Mononuclear cell (primary cell): ENCODE measurements around the gene RTBDN. TPM values are rescaled to one million over a fixed set of nuclear protein-coding genes. Genes with fewer than 3 reads are reported as not detected.
"Not testable (repeated sequence)": the region's sequence is repeated elsewhere in the genome, so short reads cannot be mapped to it uniquely, and the experiment has no call there.

Experiments
- H3K27me3 ChIP-seq: 2 replicates; pipeline ENCODE4 v1.6.0; 2011; ENCODE audit warnings: low read length, control low read depth; ENCODE audit not compliant: insufficient read depth
- H3K4me1 ChIP-seq: 2 replicates; pipeline ENCODE4 v1.5.1; 2011; ENCODE audit warnings: mild to moderate bottlenecking, low read length, control low read depth; ENCODE audit not compliant: insufficient read depth
- H3K4me3 ChIP-seq: 2 replicates; pipeline ENCODE4 v1.5.1; 2011; ENCODE audit warnings: mild to moderate bottlenecking, low read length, moderate library complexity
- H3K9me3 ChIP-seq: 2 replicates; pipeline ENCODE4 v1.5.1; 2011; ENCODE audit warnings: low read depth, mild to moderate bottlenecking, control low read depth, low read length
- total RNA-seq: library from RNA; depleted of rRNA; stranded (reverse); fragments of >200 nt; gene quantifications from one replicate; pipeline ENCODE4 v1.2.3, GENCODE V29; 2012

The RTBDN gene
- total RNA-seq, 1 donor, result 0.21 TPM

GRCh38 chr19:12865746-12866415 lies 31.5 kb upstream of the RTBDN start:
- Histone ChIP-seq H3K9me3 (no peaks in the 10 kb centered on the region), H3K4me1 (peaks cover 11% of the 10 kb centered on the region), H3K27me3 (no peaks in the 10 kb centered on the region)

GRCh38 chr19:12864721-12865715 lies 30.6 kb upstream of the RTBDN start:
- Histone ChIP-seq H3K27me3 (no peaks in the 10 kb centered on the region), H3K4me1 (peaks cover 11% of the 10 kb centered on the region), H3K4me3 (no peak overlapping the region), H3K9me3 (no peaks in the 10 kb centered on the region)

More at GRCh38 chr19:12865746-12866415, 31.5 kb upstream of the RTBDN start:
- H3K4me3 ChIP-seq, result no peak overlapping the region

GRCh38 chr19:12864143-12864542 lies 29.8 kb upstream of the RTBDN start:
- Histone ChIP-seq H3K9me3 (no peaks in the 10 kb centered on the region), H3K4me3 (no peak overlapping the region), H3K4me1 (peaks cover 11% of the 10 kb centered on the region), H3K27me3 (no peaks in the 10 kb centered on the region)

GRCh38 chr19:12859546-12859945 lies 25.2 kb upstream of the RTBDN start:
- Histone ChIP-seq H3K4me1 (no peaks in the 10 kb centered on the region), H3K4me3 (no peak overlapping the region), H3K9me3 (no peaks in the 10 kb centered on the region), H3K27me3 (no peaks in the 10 kb centered on the region)

- Histone ChIP-seq H3K9me3 (no peaks in the 10 kb centered on the region), H3K4me3 (no peak overlapping the region), H3K4me1 (no peaks in the 10 kb centered on the region), H3K27me3 (no peaks in the 10 kb centered on the region)
Measured at GRCh38 chr19:12858041-12858928, 23.9 kb upstream of the RTBDN start.

GRCh38 chr19:12856653-12857052 lies 22.3 kb upstream of the RTBDN start:
- no peak overlapping the region for H3K4me3 ChIP-seq
- H3K27me3 ChIP-seq, result no peaks in the 10 kb centered on the region
- no peaks in the 10 kb centered on the region for H3K9me3 ChIP-seq
- H3K4me1 ChIP-seq, result no peaks in the 10 kb centered on the region

GRCh38 chr19:12847159-12848139 lies 13.1 kb upstream of the RTBDN start:
- Histone ChIP-seq H3K9me3 (no peaks in the 10 kb centered on the region), H3K4me3 (no peak overlapping the region), H3K4me1 (peaks cover 10% of the 10 kb centered on the region), H3K27me3 (peaks cover 16% of the 10 kb centered on the region)

GRCh38 chr19:12846613-12847012 lies 12.2 kb upstream of the RTBDN start:
- peaks cover 22% of the 10 kb centered on the region for H3K27me3 ChIP-seq
- not testable (repeated sequence) for H3K9me3 ChIP-seq, H3K4me1 ChIP-seq, H3K4me3 ChIP-seq

- Histone ChIP-seq H3K9me3 (no peaks in the 10 kb centered on the region), H3K4me1 (peaks cover 21% of the 10 kb centered on the region), H3K27me3 (peaks cover 47% of the 10 kb centered on the region), H3K4me3 (no peak overlapping the region)
Measured at GRCh38 chr19:12843999-12844732, 9.8 kb upstream of the RTBDN start.

- H3K4me3 ChIP-seq, result no peak overlapping the region
- peaks cover 51% of the 10 kb centered on the region for H3K27me3 ChIP-seq
- H3K4me1 ChIP-seq, result peaks cover 25% of the 10 kb centered on the region
- no peaks in the 10 kb centered on the region for H3K9me3 ChIP-seq
Measured at GRCh38 chr19:12843328-12843727, 8.9 kb upstream of the RTBDN start.

- Histone ChIP-seq H3K27me3 (peaks cover 57% of the 10 kb centered on the region), H3K4me1 (peaks cover 21% of the 10 kb centered on the region), H3K4me3 (no peak overlapping the region), H3K9me3 (no peaks in the 10 kb centered on the region)
Measured at GRCh38 chr19:12842511-12842910, 8.1 kb upstream of the RTBDN start.

GRCh38 chr19:12841094-12841493 lies 6.7 kb upstream of the RTBDN start:
- peaks cover 65% of the 10 kb centered on the region for H3K27me3 ChIP-seq
- no peak overlapping the region for H3K4me3 ChIP-seq

More at GRCh38 chr19:12841094-12841493, 6.7 kb upstream of the RTBDN start:
- Histone ChIP-seq H3K9me3 (no peaks in the 10 kb centered on the region), H3K4me1 (peaks cover 16% of the 10 kb centered on the region)
